ENCODE results near the gene BBS1.

GRCh38 chr11:66497206-66497605, 13.2 kb upstream of the BBS1 start:
- TF ChIP-seq EZH2phosphoT487 (IDR thresholded peaks at IDR 0.05; ENCODE audit: borderline replicate concordance, low read depth): no peak
- TF ChIP-seq, protein P1, sequence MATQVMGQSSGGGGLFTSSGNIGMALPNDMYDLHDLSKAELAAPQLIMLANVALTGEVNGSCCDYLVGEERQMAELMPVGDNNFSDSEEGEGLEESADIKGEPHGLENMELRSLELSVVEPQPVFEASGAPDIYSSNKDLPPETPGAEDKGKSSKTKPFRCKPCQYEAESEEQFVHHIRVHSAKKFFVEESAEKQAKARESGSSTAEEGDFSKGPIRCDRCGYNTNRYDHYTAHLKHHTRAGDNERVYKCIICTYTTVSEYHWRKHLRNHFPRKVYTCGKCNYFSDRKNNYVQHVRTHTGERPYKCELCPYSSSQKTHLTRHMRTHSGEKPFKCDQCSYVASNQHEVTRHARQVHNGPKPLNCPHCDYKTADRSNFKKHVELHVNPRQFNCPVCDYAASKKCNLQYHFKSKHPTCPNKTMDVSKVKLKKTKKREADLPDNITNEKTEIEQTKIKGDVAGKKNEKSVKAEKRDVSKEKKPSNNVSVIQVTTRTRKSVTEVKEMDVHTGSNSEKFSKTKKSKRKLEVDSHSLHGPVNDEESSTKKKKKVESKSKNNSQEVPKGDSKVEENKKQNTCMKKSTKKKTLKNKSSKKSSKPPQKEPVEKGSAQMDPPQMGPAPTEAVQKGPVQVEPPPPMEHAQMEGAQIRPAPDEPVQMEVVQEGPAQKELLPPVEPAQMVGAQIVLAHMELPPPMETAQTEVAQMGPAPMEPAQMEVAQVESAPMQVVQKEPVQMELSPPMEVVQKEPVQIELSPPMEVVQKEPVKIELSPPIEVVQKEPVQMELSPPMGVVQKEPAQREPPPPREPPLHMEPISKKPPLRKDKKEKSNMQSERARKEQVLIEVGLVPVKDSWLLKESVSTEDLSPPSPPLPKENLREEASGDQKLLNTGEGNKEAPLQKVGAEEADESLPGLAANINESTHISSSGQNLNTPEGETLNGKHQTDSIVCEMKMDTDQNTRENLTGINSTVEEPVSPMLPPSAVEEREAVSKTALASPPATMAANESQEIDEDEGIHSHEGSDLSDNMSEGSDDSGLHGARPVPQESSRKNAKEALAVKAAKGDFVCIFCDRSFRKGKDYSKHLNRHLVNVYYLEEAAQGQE (IDR thresholded peaks at IDR 0.05; ENCODE audit: low read depth, low read length): no peak
- TF ChIP-seq CTCF (IDR thresholded peaks at IDR 0.05): no peak
- no peak for TF ChIP-seq EP300 (IDR thresholded peaks at IDR 0.05; ENCODE audit: borderline replicate concordance in 1 of 2, low read depth in 1 of 2, low read length in 1 of 2)
- TF ChIP-seq ZBTB33 (IDR thresholded peaks at IDR 0.05; ENCODE audit: borderline replicate concordance, low read depth): no peak
- no peak for TF ChIP-seq TCF12 (IDR thresholded peaks at IDR 0.05)
- no peak for TF ChIP-seq POLR2AphosphoS5 (IDR thresholded peaks at IDR 0.05; ENCODE audit: low read depth, low read length)

Data from SK-N-SH (cell line).